ENCODE measurements around the gene NEU3.

DNA sequence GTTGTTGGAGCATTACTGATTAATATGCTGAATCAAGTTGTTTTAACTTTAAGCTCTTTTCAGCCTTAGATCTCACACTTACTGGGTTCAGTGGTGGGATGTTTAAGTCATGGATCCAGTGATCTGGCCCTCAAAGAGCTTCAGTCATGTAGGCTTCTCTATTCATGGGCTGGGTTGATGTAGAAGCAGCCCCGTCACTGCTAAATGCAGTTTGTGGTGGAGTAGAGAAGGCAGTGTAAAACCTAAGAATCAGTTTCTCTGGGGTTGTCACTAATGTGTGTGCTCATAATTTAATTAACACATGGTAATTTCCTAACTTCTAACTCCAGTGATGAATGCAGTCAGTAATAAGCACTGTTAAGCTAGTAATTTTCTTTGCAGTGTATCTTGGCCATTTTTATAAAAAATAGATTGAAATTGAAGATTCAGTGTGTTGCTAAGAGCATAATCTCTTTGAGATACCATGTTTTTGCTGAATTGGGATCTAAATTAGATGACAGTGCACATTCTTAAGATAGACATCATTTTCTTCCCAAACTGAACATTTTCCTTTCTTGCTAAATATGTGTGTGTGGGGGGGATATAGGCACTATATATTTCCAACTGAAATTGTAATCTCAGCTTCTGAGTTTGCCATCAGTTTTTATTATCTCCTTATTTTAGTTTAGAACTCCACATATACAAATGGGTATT is 30.6 kb upstream of the NEU3 start:
- TF ChIP-seq, protein P1, sequence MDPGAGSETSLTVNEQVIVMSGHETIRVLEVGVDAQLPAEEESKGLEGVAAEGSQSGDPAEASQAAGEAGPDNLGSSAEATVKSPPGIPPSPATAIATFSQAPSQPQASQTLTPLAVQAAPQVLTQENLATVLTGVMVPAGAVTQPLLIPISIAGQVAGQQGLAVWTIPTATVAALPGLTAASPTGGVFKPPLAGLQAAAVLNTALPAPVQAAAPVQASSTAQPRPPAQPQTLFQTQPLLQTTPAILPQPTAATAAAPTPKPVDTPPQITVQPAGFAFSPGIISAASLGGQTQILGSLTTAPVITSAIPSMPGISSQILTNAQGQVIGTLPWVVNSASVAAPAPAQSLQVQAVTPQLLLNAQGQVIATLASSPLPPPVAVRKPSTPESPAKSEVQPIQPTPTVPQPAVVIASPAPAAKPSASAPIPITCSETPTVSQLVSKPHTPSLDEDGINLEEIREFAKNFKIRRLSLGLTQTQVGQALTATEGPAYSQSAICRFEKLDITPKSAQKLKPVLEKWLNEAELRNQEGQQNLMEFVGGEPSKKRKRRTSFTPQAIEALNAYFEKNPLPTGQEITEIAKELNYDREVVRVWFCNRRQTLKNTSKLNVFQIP (CRISPR knock-in tag; IDR thresholded peaks at IDR 0.05; ENCODE audit: borderline replicate concordance, low read depth), result no peak
- no peak for TF ChIP-seq ZNF565 (CRISPR knock-in tag; conservative IDR thresholded peaks at IDR 0.05; ENCODE audit: low read depth)
- no peak for TF ChIP-seq ARNTL (CRISPR knock-in tag; IDR thresholded peaks at IDR 0.05; ENCODE audit: borderline replicate concordance, low read depth)
- TF ChIP-seq ZNF8 (CRISPR knock-in tag; IDR thresholded peaks at IDR 0.05), result no peak
- TF ChIP-seq CSDC2 (CRISPR knock-in tag; IDR thresholded peaks at IDR 0.05), result no peak
- TF ChIP-seq ZFP3 (CRISPR knock-in tag; IDR thresholded peaks at IDR 0.05), result no peak
- TF ChIP-seq ESRRG (CRISPR knock-in tag; IDR thresholded peaks at IDR 0.05), result no peak

All from SK-N-SH treated with all-trans-retinoic acid at 6 μM for 48 hours (cell line).